ENCODE data around the gene ARRDC2. TPM values are rescaled to one million over a fixed set of nuclear protein-coding genes. Genes with fewer than 3 reads are reported as not detected.

ARRDC2 gene
- total RNA-seq, 3 donors from 2014 or later (not counting 1 experiment from before 2014, with no cell fraction given): 110 to 131 (median 121) TPM

- intact Hi-C loops (cut with micrococcal nuclease): no loop called here
- ATAC-seq: peak in 1 of 3 donors; percentile 21
- Histone ChIP-seq H3K27ac (ENCODE audit: low read length) (no peak overlapping the region), H3K4me1 (ENCODE audit: control insufficient read depth, insufficient read depth, low read length) (peaks cover 28% of the 10 kb centered on the region), H3K4me3 (ENCODE audit: low read length) (no peak overlapping the region), H3K36me3 (ENCODE audit: control insufficient read depth, insufficient read depth, low read length) (peaks cover 54% of the 10 kb centered on the region), H3K9me3 (ENCODE audit: control insufficient read depth, insufficient read depth, low read length) (no peaks in the 10 kb centered on the region), H3K27me3 (ENCODE audit: control insufficient read depth, insufficient read depth, low read length) (no peaks in the 10 kb centered on the region)
- Mint-ChIP-seq H3K36me3 (peaks cover 7% of the 10 kb centered on the region), H3K4me3 (peak overlapping the region; percentile 8), H3K27ac (peak overlapping the region; percentile 24 to 47), H3K9me3 (no peaks in the 10 kb centered on the region), H3K4me1 (peaks cover 6 to 27% of the 10 kb centered on the region in 2 donors), H3K27me3 (ENCODE audit: low read depth in 2 of 2) (no peaks in the 10 kb centered on the region)
- 88% methylated on average over 17 of the region's 17 CpGs for WGBS (ENCODE audit: insufficient coverage)
- TF ChIP-seq, protein P1, sequence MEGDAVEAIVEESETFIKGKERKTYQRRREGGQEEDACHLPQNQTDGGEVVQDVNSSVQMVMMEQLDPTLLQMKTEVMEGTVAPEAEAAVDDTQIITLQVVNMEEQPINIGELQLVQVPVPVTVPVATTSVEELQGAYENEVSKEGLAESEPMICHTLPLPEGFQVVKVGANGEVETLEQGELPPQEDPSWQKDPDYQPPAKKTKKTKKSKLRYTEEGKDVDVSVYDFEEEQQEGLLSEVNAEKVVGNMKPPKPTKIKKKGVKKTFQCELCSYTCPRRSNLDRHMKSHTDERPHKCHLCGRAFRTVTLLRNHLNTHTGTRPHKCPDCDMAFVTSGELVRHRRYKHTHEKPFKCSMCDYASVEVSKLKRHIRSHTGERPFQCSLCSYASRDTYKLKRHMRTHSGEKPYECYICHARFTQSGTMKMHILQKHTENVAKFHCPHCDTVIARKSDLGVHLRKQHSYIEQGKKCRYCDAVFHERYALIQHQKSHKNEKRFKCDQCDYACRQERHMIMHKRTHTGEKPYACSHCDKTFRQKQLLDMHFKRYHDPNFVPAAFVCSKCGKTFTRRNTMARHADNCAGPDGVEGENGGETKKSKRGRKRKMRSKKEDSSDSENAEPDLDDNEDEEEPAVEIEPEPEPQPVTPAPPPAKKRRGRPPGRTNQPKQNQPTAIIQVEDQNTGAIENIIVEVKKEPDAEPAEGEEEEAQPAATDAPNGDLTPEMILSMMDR (IDR thresholded peaks at IDR 0.05): no peak
- DNase-seq: peak in 1 of 2 donors; percentile 56
Observed at GRCh38 chr19:18013210-18014111, 5.5 kb downstream of the ARRDC2 start.

GRCh38 chr19:18014197-18014596 lies 6.2 kb downstream of the ARRDC2 start:
- Histone ChIP-seq H3K4me3 (ENCODE audit: low read length) (no peak overlapping the region), H3K27ac (ENCODE audit: low read length) (no peak overlapping the region), H3K9me3 (ENCODE audit: control insufficient read depth, insufficient read depth, low read length) (no peaks in the 10 kb centered on the region), H3K27me3 (ENCODE audit: control insufficient read depth, insufficient read depth, low read length) (no peaks in the 10 kb centered on the region), H3K36me3 (ENCODE audit: control insufficient read depth, insufficient read depth, low read length) (peaks cover 46% of the 10 kb centered on the region), H3K4me1 (ENCODE audit: control insufficient read depth, insufficient read depth, low read length) (peaks cover 20% of the 10 kb centered on the region)
- DNase-seq (peak in 1 of 2 donors; percentile 83), ATAC-seq (peak in 2 of 3 donors; percentile 41 to 51)
- Mint-ChIP-seq H3K27ac (peak overlapping the region in 1 of 2 donors; percentile 47), H3K36me3 (peaks cover 7% of the 10 kb centered on the region), H3K9me3 (no peaks in the 10 kb centered on the region), H3K4me3 (no peak overlapping the region), H3K27me3 (ENCODE audit: low read depth in 2 of 2) (no peaks in the 10 kb centered on the region), H3K4me1 (peaks cover 6 to 20% of the 10 kb centered on the region in 2 donors)
- TF ChIP-seq, protein P1 (IDR thresholded peaks at IDR 0.05): no peak
- intact Hi-C loops (cut with micrococcal nuclease): no loop called here
- WGBS (ENCODE audit: insufficient coverage): 73% methylated on average over 5 of the region's 6 CpGs

- DNase-seq (peak in 1 of 2 donors; percentile 47), ATAC-seq (no peak)
- Histone ChIP-seq H3K36me3 (ENCODE audit: control insufficient read depth, insufficient read depth, low read length) (peaks cover 26% of the 10 kb centered on the region), H3K27ac (ENCODE audit: low read length) (no peak overlapping the region), H3K27me3 (ENCODE audit: control insufficient read depth, insufficient read depth, low read length) (no peaks in the 10 kb centered on the region), H3K4me1 (ENCODE audit: control insufficient read depth, insufficient read depth, low read length) (peaks cover 26% of the 10 kb centered on the region), H3K4me3 (ENCODE audit: low read length) (no peak overlapping the region), H3K9me3 (ENCODE audit: control insufficient read depth, insufficient read depth, low read length) (no peaks in the 10 kb centered on the region)
- TF ChIP-seq, protein P1 (IDR thresholded peaks at IDR 0.05): no peak
- WGBS (ENCODE audit: insufficient coverage): 87% methylated on average over 13 of the region's 14 CpGs
- H3K9me3 Mint-ChIP-seq: no peaks in the 10 kb centered on the region
- H3K4me1 Mint-ChIP-seq: peaks cover 6 to 29% of the 10 kb centered on the region in 2 donors
- H3K4me3 Mint-ChIP-seq: no peak overlapping the region
- no peak overlapping the region for H3K27ac Mint-ChIP-seq
- peaks cover 7% of the 10 kb centered on the region for H3K36me3 Mint-ChIP-seq
- intact Hi-C loops (cut with micrococcal nuclease): no loop called here
- H3K27me3 Mint-ChIP-seq (ENCODE audit: low read depth in 2 of 2): no peaks in the 10 kb centered on the region
Observed at GRCh38 chr19:18016209-18016910, 8.4 kb downstream of the ARRDC2 start.
